Occipital lobe (tissue), 2 donors: Measurements from ENCODE around the gene DEGS1. TPM values are rescaled to one million over a fixed set of nuclear protein-coding genes. Genes with fewer than 3 reads are reported as not detected.
"Not testable (repeated sequence)": the region's sequence is repeated elsewhere in the genome, so short reads cannot be mapped to it uniquely, and the experiment has no call there.

Experiments used
- DNase-seq: peaks from one replicate; lab custom pipeline; 2025; lab: John Stamatoyannopoulos, UW
- total RNA-seq: library from RNA; depleted of rRNA; stranded (reverse); fragments of >200 nt; gene quantifications from one replicate; pipeline ENCODE4 v1.2.3, GENCODE V29; 2014

DEGS1 gene
- total RNA-seq, 1 donor from 2014 or later: 67.5 TPM

GRCh38 chr1:224180783-224181452, 2.1 kb upstream of the DEGS1 start:
- DNase-seq: no peak

- no peak for DNase-seq
These were observed 1.6 kb upstream of the DEGS1 start for GRCh38 chr1:224181453-224181810.

GRCh38 chr1:224182057-224182865, 779 bp upstream of the DEGS1 start:
- no peak for DNase-seq

DNA sequence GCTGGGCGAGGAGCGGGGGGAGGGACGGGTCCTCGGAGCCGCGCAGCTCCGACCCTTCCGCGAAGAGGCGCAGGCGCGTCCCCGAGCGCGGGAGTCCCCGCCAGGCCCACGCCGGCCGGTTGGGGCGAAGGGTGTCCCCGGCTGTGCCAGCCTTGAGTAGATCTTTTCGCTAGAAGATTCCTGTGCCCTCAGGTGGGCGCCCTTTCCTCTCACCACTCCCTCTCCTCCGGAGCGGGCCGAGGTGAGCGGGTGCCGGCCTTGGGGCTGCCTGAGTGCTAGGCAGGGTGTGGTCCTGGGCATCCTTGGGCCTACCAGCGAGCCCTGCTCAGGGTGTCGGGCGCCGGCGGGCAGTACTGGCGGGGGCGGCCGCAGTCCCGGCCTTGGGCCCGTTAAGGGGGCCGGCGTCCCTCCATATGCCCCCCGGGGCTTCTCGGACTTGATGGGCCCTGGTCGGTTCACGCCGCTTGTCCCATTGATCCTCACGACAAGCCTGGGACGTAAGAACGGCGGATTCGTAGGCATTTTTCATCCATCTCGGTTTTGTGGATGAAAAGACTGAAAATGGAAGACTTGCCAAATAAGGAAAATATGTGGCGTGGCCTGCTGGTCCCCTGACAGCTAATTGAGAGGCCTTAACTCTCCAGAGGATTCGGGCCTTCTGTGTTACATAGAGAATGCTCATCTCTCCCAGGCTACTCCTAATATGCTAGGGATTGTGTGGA, 712 bp downstream of the DEGS1 start:
- peak; percentile 66 for DNase-seq

DNA sequence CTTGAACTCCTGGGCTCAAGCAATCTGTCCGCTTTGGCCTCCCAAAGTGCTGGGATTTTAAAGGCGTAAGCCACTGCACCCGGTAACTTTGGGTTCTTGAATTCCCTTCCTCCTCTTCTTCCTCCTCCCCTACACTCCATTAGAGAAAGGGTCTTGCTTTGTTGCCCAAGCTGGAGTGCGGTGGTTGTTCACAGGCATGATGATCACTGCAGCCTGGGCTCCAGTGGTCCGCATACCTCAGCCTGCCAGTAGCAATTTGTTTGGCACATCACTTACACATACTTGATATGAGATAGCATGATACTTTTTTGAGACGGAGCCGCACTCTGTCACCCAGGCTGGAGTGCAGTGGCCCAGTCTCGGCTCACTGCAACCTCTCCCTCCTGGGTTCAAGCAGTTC, 2.2 kb downstream of the DEGS1 start:
- DNase-seq: no peak

GRCh38 chr1:224188286-224188685, 5.2 kb downstream of the DEGS1 start:
- DNase-seq: no peak

DNA sequence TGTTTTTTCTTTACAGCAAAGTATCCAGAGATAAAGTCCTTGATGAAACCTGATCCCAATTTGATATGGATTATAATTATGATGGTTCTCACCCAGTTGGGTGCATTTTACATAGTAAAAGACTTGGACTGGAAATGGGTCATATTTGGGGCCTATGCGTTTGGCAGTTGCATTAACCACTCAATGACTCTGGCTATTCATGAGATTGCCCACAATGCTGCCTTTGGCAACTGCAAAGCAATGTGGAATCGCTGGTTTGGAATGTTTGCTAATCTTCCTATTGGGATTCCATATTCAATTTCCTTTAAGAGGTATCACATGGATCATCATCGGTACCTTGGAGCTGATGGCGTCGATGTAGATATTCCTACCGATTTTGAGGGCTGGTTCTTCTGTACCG, 6.5 kb downstream of the DEGS1 start:
- DNase-seq: no peak

- DNase-seq: no peak
These were observed 9.2 kb downstream of the DEGS1 start for GRCh38 chr1:224192082-224192788.

DNA sequence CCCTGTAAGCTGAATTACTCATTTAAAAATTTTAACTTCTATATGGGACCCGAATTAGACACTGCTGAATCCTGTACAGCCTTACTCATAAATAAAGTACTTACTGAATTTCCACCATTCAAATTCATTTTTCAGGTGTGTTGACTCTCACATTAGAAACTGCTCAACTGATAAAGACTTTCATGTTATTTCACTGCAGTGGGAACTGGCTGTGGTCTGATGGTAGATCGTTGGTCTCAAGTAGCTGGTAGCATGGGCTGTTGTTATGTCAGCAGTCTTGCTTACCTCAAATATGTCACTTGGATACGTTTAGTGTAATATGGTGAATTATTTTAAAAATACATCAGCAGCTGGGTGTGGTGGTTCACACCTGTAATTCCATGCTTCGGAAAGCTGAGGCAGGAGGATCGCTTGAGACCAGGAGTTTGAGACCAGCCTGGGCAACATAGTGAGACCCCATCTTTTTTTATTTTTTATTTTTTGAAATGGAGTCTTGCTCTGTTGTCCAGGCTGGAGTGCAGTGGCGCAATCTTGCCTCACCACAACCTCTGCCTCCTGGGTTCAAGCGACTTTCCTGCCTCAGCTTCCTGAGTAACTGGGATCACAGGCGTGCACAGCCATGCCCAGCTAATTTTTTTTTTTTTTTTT, 10.4 kb downstream of the DEGS1 start:
- DNase-seq: no peak

DNA sequence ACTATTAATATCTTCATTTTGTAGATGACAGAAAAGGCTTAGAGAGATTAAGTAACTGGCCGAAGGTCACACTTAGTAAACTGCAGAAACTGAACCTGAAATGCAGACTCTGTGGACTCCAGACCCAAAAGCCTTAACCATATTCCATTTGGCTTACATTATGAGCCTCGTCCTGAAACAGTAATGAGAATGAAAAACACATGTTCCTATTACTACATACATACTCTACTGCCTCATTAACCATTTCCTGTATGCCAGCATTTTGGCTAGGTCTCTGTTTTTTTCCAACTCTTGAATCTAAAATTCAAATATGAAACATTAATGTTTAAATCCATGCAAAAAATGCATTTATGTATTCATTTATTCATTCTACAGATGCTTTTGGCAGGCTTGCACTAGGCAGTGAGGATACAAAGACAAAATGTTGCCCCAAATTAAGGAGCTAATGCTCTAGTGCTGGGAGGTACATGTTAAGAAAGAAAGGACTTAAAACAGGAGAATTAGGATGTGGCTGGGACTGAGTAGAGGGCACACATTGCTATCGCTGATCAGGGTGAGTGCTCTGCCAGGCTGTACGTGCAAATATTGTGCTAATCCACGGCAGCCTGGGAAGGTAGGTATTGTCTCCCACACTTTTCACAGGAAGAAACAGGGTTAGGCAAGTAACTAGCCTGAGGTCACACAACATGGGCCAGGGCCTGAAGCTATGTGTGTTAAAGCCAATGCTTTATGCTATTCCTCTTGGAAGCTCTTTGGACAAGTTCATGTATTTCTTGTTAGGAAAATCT, 14.0 kb downstream of the DEGS1 start:
- DNase-seq: no peak

DNA sequence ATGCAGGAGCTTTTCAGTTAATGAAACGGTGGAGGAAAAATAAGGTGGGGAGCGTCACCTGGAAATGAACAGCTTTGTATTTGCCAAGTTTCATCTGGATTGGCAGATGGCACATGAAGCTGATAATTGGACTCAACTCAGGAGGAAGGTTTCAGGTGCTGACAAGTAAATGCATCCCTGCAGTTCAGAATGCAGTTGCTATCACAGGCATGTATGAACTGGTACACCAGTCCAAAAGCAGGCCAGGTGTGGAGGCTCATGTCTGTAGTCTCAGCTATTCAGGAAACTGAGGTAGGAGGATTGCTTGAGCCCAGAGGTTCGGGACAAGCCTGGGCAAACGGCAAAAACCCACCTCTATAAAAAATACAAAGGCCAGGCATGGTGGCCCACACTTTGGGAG, 15.5 kb downstream of the DEGS1 start:
- no peak for DNase-seq

- DNase-seq: no peak
These were observed 16.6 kb downstream of the DEGS1 start for GRCh38 chr1:224199679-224200078.

- DNase-seq: no peak
These were observed 18.3 kb downstream of the DEGS1 start for GRCh38 chr1:224201383-224201782.

- no peak for DNase-seq
These were observed 18.8 kb downstream of the DEGS1 start for GRCh38 chr1:224201853-224202252.

DNA sequence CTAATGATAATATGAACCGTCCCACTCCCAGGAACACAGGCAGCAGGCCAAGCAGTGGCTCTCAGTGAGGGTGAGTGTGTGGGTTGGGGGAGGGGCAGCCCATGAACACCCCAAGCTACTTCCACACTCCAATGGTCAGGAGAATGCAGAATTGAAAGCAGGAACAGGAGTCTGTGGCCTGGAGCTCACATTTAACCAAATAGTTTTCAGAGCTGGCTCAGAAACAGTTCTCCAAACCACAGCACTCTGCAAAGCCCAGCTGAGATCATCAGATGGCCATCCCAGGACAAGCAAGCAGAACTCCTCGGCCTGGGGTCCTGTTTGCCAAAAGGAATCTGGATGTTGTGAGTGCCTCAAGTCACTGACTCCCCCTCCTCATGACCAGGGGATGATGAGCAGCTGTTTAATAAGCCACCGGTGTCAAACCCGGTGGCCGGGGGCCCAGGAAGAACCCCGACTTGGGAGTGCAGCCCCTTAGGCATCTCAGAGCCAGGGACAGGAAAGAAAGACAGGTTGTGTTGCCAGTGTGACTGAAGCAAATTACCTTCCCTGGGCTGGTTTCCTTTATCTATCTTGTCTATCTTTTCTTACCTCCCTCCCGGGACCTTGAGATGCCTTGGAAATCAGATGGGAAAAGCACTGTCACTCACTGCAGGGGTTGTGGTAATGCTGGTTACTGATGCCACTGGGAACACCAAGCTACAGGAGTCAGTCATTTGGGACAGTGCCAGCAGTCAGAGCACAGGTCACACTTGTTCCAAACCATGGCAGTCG, 20.4 kb downstream of the DEGS1 start:
- DNase-seq: no peak

- DNase-seq: no peak
These were observed 22.4 kb downstream of the DEGS1 start for GRCh38 chr1:224205438-224205840.

- DNase-seq: not testable (repeated sequence)
These were observed 23.0 kb downstream of the DEGS1 start for GRCh38 chr1:224205931-224206538.

DNA sequence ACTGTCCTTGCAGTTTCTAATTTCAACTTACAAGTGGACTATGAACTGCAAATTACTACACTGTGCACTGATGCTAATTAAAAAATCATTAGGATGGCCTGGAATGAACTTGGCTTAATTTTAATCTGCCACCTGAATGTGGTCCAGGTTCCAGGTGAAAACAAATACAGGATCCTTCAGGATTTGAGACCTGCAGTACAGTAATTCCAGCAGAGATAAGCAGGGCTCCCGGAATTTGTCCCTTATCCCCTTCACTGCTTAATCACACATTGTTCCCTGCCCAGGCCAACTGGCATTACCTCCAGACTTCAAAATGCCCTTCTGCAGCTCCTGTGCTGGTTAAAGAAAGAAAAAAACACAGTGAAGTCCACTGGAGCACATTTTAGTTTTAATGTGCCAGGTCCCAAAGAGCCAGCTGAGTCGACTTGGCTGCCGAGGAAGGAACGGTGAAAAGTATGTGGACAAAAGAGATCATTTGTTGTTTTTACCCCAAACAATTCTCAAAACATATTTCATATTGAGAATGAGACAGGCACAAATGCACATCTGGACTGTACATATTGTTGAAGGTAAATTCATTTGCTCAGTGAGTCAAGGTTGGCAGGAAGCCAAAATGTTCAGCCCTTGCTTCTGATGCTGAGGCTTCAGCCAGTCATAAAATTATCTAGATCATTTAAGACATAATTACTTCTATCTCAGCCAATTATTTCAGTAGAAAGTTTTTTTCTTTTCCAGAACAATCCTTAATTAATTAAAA, 28.3 kb downstream of the DEGS1 start:
- no peak for DNase-seq
